NCI-H446 treated with DMSO at 0.1 percent for 48 hours (cell line): ENCODE results near the gene ALOX15.
"Not testable (repeated sequence)": the region's sequence is repeated elsewhere in the genome, so short reads cannot be mapped to it uniquely, and the experiment has no call there.

Experiments used
- DNase-seq: peaks from one replicate; lab custom pipeline; 2025; lab: John Stamatoyannopoulos, UW

The ALOX15 gene

DNA sequence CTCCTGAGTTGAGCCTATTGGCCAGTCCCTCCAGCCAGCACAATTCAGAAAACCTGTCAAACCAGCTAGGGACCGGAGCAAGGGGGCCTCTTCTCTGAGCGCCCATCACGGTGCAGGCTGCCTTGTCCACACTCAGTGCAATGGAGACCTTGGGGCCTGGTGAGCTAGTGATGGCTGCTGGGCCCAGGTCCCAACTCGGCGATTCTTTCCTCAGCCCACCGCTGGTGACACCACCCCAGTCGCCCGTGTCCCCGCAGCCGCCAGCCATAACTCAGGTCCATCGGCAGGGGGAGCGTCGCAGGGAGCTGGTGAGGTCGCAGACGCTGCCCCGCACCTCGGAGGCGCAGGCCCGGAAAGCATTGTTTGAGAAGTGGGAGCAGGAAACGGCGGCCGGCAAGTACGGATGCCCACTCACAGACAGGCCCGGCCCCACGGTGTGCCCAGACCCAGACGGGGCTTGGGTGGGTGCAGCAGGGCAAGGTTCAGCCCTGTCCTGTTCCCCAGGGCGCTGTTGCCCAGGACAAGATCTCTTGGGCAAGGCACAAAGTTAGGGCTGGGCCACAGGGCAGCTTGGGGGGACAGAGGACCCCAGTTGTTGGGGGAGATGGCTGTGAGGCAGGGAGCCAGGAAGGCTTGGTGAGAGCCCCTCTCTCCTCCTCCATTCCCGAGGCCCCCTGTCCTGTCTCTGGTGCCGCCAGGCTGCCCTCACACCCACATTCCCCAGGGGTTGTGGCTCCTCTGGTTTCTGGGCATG is 46.4 kb downstream of the ALOX15 start:
- no peak for DNase-seq

DNA sequence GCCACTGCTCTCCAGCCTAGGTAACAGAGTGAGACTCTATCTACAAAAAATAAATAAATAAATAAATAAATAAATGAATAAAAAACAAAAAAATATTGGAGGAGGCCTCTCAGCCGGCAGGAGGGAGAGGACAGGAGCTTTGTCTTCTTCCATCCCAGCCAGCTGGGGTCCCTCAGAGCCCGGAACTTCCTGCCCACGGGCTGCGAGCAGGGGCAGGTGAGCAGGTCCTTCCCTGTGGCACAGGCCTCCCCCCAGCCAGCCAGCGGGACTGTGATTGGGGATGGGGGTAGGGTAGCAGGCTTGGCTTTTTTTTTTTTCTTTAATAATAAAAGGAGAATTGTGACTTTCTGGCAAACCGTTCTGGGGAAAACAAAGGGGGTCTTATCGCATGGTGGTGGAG is 47.1 kb downstream of the ALOX15 start:
- no peak for DNase-seq

DNA sequence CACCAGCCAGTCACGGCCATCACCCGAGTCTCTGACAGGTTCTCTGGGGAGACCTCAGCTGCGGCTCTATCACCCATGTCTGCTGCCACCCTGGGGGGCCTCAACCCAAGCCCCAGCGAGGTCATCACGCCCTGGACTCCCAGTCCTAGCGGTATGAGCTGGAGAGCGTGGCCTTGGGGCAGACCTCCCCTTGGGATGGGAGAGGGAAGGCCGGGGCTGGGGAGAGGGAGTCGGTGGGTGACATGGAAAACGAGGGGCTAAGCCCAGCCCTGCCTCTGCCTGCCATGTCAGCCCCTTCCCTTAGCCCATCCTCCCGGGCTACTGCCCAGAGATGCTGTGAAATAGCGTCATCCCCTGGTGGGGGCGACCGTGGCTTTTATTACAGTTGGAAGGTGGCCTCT is 48.5 kb downstream of the ALOX15 start:
- DNase-seq, result no peak

DNA sequence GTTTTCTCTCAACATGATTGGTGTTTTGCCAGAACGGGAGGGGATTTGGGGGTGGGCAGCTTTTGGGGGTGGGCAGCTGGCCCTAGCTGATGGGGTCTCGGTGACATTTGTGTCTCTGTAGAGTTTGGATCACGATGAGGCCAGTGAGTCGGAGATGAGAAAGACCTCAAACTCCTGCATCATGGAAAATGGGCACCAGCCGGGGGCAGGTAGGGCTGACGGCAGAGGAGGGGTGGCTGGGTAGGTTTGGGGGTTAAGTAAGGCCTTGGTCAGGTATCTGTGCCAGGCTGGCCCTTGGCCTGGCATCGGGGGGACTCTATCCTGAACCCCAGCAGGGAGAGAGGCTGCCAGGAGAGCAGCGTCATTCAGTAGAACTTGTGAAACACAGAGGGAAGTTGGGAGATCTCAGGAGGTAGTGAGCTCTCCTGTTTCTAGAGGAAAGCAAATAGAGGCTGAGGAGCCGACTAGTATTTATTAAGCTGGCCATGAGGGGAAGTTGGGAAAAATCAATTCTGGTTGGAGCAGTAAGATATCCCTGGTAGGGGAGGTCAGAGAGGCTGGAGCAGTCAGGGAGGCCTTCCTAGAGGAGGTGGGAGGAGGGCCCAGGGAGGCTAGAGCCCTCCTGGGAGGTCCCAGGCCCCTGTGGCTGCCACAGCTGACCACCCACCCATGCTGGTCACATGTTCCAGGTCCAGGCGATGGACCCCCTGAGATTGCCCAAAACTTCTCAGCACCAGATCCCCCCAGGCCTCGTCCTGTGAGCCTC is 49.1 kb downstream of the ALOX15 start:
- DNase-seq, result no peak

DNA sequence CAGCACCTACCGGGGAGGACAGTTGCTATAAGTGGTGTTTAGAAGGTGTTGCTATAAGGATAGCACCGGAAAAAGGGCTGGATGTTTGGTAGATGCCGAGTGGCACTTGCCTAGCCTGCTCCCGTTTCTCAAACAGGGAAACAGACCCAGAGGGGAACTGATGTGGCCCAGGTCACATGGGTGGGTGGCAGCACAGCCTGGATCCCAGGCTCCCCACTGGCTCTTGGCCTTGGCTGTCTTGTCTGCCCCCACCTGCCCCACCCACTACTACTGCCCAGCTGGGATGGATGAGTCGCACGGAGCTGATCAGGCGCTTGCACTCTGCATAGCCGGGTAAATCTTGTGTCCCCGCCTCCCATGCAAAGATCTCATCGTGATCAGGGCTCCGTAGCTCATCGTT is 49.9 kb downstream of the ALOX15 start:
- DNase-seq, result no peak

DNA sequence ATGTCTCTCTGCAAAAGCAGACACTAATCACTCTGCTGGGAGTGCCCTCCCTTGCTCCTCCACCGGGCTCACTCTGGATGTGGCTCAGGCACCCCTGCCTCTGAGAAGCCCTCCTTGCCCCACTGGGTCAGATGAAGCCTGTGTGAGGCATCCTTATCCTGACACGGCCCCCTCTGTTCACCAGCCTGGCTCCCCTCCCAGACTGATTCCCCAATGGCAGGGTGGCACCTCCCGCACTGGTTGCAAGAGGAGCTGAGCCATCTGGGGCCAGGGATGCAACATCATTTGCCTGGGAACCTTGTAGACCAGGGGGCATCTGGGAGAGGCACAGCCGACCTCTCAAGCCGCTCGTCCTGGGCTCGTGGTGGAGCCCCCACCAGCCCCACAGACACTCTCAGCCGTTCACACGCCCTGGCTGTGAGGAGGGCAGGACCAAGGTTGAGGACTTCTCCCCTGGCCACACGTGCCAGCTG is 50.5 kb downstream of the ALOX15 start:
- DNase-seq, result no peak

DNA sequence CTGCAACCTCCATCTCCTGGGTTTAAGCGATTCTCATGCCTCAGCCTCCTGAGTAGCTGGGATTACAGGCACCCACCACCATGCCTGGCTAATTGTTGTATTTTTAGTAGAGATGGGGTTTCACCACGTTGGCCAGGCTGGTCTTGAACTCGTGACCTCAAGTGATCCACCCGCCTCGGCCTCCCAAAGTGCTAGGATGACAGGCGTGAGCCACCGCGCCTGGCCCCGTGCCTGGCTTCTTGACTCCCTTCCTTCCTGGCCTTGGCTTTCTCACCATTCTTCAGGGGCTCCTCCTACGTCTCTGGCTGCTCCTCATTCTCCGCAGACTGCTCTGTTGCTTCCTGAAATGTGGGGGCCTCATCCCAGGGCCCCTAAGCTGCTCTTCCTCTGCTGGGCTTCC is 51.4 kb downstream of the ALOX15 start:
- not testable (repeated sequence) for DNase-seq

DNA sequence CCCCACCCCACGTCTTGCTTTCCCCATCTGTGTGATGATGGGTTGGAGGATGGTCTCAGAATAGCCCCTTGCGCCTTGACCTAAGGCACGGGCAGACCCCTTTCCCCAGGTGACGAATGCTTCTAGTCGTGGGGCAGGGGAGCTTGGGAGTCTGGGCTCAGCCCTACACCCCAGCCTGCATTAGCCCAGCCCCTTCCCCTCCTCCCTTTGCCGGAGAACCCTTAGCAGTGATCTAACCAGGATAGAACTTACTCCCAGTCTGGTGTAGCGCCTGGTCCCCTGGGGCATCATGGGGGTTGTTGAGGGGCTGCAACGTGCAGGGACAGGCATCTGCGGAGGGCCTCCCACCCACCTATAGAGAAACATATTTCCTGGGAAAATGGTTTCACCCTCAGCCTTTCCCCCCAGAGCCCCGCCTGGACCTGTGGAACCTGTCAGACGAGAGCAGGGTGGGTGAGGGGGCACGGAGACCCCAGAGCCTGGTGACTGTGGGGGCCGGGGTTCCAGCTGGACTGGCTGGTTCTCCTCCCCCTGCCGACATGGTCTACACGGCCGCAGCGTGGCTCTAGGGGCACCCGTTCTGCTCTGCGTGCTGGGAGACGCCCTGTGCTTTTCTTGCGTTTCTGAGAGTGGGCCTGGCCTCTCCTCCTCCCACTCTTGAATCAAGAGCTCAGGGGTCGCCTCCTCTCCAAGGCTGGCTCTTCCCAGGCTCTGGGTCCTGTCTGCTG is 52.4 kb downstream of the ALOX15 start:
- DNase-seq, result no peak

DNA sequence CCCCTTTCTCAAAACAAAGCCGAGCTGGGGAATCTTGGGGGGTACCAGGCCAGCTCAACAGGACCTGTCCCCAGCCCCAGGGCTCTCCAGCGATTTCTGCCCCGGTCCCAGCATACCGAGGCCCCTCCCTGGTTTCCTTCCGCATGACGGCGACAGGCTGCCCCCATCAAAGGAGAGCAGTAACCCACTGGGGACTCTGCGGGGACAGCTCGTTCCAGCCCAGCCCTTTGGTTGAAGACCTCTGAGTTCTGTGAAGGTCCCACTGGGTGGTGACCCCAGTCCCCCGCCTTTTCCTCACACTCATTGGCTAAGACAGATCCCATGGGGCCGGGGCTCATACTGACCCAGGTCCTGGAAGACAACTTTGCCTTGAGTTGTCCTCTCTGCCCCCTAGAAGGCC is 53.1 kb downstream of the ALOX15 start:
- DNase-seq, result no peak

DNA sequence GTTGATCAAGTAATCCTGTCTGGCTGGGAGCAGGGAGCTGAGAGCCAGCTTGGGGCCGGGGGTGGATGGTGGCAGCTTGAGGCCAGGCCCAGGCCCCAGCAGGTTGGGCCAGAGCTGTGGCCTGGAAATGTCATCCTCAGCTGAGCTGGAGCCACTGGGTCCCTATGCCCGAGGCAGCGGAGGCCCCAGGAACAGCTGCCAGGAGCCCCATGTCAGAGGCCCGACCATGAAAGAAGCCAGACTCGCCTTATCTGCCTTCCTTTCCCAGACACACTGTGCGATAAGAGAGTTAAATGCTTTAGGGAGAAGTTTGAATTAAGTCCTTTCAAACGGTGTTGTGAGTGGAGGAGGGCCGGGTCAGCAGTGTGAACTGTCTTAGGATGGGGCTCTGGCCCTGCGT is 53.7 kb downstream of the ALOX15 start:
- no peak for DNase-seq

DNA sequence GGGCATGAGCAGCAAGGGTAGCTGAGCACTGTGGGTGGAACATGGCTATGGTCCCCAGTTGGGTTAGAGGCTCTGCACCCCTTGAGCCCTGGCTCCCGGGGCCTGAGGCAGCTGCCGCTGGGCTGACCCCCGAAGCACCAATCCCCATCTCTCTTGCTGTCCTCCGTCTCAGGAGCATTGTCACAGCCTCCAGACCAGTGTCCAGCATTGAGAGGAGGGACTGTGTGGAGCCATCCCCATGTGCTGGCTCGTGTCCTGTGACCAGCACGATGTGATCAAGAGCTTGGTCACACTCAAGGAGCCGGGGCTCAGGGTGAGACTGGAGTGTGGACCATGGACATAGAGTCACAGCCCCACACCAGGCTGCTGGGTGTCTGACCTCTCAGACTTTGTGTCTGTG is 54.3 kb downstream of the ALOX15 start:
- DNase-seq, result no peak

DNA sequence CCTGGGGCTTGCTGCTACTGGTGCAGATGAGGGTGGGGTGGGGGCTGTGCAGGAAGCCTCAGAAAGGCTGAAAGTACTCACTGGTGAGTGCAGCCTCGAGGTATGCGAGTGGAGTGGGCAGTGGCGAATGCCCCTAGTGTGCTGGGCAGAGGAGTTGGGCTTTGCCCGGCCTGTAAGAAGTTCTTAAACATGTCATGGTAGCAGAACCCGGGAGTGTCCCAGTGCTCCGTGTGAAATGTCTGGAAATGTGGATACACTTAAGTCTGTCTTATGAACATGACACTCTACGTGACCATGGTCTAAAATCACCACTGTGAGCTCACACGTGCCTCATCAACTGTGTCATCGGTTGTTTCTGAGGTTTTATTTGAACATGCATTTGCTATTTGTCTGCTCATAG is 55.4 kb downstream of the ALOX15 start:
- DNase-seq, result no peak

DNA sequence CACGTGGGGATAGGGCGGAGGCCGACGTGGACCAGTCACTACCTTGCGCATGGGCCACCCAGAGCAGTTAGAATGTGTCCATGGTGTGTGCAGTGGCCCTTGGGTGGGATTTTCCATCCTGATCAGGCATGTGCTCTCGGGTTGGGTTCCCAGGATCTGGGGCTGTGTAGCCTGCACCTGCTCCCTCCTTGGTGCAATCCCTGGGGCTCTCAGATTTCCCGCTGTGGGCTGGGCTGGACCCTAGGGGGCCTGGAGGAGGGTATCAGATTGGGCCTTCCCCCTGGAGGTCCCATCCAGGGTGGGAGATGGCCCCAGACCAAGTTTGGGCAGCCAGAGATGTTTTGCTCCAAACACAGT is 55.9 kb downstream of the ALOX15 start:
- DNase-seq, result no peak

DNA sequence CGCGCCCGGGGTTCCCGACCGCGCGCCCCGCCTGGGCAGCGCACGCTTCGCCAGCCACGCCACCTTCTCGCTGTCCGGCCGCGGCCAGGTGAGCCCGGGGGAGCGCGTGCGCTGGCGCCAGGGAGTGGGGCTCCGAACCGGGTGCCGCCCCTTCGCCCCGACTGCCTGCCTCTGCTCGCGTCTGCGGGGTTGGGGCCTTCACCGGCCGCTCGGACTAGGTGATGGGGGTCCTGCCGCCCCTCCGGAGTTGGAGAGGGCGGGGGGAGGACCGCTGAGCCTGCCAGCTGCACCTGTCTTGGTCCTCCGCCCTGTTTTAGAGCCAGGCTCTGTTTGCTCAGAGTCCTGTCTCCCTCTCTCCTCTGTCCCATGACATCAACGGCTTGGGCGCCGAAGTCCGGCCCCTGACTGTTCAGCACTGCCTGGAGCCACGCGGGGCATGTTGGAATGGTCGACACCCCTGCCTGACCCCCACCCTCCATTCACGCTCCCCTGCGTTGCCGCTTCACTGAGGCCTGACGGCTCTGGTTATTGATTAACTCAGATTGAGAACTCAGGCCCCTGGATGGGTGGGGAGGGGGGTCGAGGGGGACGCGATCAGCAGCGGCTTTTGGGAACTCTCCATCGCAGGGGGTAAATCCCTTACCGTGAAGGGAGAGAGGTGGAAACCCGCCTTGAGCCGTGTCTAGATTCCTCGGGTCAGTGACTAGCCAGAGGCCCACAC is 56.4 kb downstream of the ALOX15 start:
- DNase-seq, result no peak

DNA sequence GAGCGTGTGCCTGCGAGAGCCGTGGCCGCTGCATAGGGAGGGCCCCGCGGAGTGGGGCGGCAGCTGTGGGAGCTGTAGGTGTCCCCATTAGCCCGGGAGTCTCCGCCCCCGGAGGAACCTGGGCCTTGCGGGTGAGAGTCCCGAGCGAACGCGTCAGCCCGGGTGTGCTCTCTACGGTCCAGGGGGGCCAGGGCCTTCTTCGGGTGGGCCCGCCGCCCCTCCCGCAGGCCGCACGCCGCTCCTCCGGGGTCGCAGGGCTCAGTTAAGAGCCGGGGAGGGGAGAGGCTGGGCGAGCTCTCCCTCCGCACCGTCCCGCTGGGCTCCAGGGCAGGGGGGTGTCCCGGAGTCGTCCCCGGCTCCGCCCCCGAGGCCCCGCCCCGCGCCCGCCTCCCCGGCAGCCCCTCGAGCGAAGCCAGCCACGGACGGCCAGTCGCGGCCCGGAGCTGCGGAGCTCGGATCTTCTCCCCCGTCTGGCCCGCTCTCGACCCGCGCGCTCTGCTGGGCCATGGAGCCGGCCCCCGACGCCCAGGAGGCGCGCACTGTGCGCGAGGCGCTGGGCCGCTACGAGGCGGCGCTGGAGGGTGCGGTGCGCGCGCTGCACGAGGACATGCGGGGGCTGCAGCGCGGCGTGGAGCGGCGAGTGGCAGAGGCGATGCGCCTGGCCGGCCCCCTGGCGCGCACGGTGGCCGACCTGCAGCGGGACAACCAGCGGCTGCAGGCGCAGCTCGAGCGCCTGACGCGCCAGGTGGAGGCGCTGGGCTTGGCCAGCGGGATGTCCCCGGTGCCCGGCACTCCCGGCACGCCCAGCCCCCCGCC is 57.2 kb downstream of the ALOX15 start, which contains the start of gene SMTNL2:
Gene SMTNL2, plus strand, starts transcription at position 429 of the 816 bp plus-strand sequence. Its CDS starts 77 bp downstream, at position 506.
- no peak for DNase-seq

DNA sequence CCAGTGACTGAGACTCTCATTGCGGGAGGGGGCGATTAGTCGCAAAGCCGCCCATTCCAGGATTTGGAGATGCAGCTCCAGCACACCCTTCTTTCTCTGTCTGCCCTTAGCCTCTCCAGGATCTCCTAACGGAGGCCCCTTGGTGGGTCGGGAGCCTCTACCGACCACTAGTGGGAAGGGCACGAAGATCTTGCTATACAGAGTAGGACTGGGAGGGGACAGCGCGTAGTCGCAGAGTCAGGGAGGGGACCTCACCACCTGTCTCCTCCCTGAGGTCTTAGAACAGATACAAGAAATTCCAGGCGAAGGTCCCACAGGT is 57.7 kb downstream of the ALOX15 start:
- no peak for DNase-seq

DNA sequence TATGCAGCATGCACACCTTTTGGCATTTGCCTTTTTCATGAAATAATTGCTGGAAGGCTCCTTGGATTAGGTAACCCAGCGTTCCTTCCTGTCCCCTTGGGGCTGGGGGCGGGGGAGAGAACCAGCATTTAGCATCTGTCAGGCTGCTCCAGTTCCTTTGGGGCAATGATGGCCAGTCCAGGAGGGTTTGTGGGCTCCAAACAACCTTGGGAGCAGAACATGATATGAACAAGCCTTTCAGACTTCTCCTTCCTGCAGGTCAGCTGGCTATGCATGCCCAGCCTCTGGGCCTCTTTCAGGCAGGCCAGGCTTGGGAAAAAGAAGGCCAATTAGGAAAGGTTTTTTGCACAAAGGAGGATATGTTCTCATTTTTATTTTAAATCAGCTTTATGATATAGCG is 58.3 kb downstream of the ALOX15 start:
- DNase-seq, result no peak

DNA sequence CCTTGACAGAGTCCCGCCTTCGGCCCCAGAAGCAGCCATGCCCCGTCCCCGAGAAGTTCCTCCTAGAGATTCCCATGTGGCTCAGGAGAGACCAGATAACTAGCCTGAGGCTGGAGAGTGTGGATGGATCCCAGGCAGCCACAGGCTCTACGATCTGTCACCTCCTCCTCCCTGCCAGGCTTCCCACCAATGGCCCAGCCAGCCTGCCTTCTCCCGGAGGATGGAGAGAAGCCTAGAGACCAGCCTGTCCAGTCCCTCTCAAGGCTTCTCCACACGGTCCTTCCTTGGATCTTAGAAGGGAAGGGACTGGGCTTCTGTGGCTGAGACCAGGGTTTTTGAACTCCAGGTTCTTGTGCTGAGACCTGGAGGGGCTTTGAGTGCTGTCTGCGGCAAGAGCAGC is 58.8 kb downstream of the ALOX15 start:
- DNase-seq, result no peak

DNA sequence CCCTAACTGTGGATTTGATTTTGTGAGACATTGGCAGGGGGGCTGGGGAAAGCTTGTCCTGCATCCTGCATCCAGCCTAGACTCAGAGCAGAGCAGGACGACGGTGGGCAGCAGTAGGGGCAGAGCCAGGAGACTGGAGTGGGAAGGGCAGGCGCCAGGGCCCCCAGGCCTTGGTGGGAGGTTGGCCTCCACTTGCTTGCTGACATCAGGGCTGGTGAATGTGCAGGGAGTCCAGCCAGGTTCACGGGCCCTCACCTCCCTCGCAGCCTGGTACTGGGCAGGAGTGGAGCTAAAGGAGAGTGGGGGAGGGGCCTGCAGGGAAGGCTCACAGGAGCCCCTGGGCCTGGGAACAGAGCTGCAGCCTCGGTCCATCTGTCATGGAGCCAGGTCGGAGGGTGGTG is 59.4 kb downstream of the ALOX15 start:
- DNase-seq, result no peak
